ENCODE measurements around the gene AFP. TPM values are rescaled to one million over a fixed set of nuclear protein-coding genes. Genes with fewer than 3 reads are reported as not detected.

Gene AFP
- total and polyA plus RNA-seq, 2 donors (not counting 1 experiment from before 2014, with no cell fraction given), result not detected

GRCh38 chr4:73408181-73408867 lies 27.7 kb upstream of the AFP start:
- CTCF ChIA-PET, result no interaction called here

More at GRCh38 chr4:73408181-73408867, 27.7 kb upstream of the AFP start:
- H3K4me2 ChIP-seq (replicated peaks; ENCODE audit: low read depth, low read length, poor library complexity, severe bottlenecking), result no peak overlapping the region
- no peaks in the 10 kb centered on the region for H3K36me3 ChIP-seq (replicated peaks in 1 of 2; ENCODE audit: control extremely low read depth in 1 of 2, control insufficient read depth in 1 of 2, extremely low read depth in 1 of 2, insufficient read depth in 2 of 2, low read length in 1 of 2)
- Mint-ChIP-seq H3K4me1 (no peaks in the 10 kb centered on the region), H3K27me3 (peaks cover 3% of the 10 kb centered on the region), H3K27ac (no peak overlapping the region), H3K9me3 (ENCODE audit: insufficient read depth) (no peaks in the 10 kb centered on the region), H3K4me3 (no peak overlapping the region)
- no peaks in the 10 kb centered on the region for H3K27me3 ChIP-seq (replicated peaks in 1 of 4; ENCODE audit: control extremely low read depth in 1 of 4, control insufficient read depth in 3 of 4, insufficient read depth in 4 of 4, low read length in 3 of 4)
- no peak overlapping the region for H2AFZ ChIP-seq (ENCODE audit: insufficient read depth, low read depth, low read length, poor library complexity, severe bottlenecking)
- intact Hi-C loops (cut with micrococcal nuclease), result no loop called here
- H4K20me1 ChIP-seq (ENCODE audit: control insufficient read depth, insufficient read depth, low read length, poor library complexity, severe bottlenecking), result no peaks in the 10 kb centered on the region
- POLR2A ChIA-PET, result no interaction called here
- H3K9me3 ChIP-seq (ENCODE audit: control extremely low read depth in 1 of 3, control insufficient read depth in 2 of 3, insufficient read depth in 1 of 3, low read length in 2 of 3), result no peaks in the 10 kb centered on the region
- no peak overlapping the region for H3K4me3 ChIP-seq (ENCODE audit: control extremely low read depth in 1 of 5, extremely low read depth in 1 of 5, insufficient read depth in 1 of 5, low read depth in 2 of 5, low read length in 4 of 5)
- 100% methylated on average over 1 of the region's 4 CpGs for WGBS (ENCODE audit: insufficient coverage)
- ATAC-seq (ENCODE audit: low read depth) (no peak), DNase-seq (no peak)
- no peaks in the 10 kb centered on the region for H3K79me2 ChIP-seq (ENCODE audit: control insufficient read depth, insufficient read depth, low read length)
- TF ChIP-seq CTCF (IDR thresholded peaks at IDR 0.05), result no peak
- no peak overlapping the region for H3K9ac ChIP-seq (ENCODE audit: low read length)
- no peaks in the 10 kb centered on the region for H3K4me1 ChIP-seq (ENCODE audit: control insufficient read depth in 2 of 2, insufficient read depth in 2 of 2, low read length in 2 of 2)
- H3K27ac ChIP-seq (ENCODE audit: low read length in 2 of 2), result no peak overlapping the region
